Activated naive CD8-positive, alpha-beta T cell treated with anti-CD3 and anti-CD28 coated beads, Interleukin-2, amount 50 U/mL, for 24 hours (primary cell): ENCODE results near the gene PDLIM1.
"Not testable (repeated sequence)": the region's sequence is repeated elsewhere in the genome, so short reads cannot be mapped to it uniquely, and the experiment has no call there.

Experiments
- ATAC-seq: fragments of 150-1000 bp; cut with Tn5 transposase; one replicate; pipeline ENCODE4 v1.10.0; 2021
- DNase-seq: peaks from one replicate; pipeline ENCODE4 v3.0.0; 2021
- H3K27ac Mint-ChIP-seq: one replicate; pipeline ENCODE4 v1.8.0; 2021; ENCODE audit warnings: mild to moderate bottlenecking, mixed read lengths
- H3K27me3 Mint-ChIP-seq: one replicate; pipeline ENCODE4 v1.8.0; 2021; ENCODE audit warnings: mixed read lengths
- H3K36me3 Mint-ChIP-seq: one replicate; pipeline ENCODE4 v1.8.0; 2021; ENCODE audit warnings: low read depth, mixed read lengths
- H3K4me1 Mint-ChIP-seq: one replicate; pipeline ENCODE4 v1.8.0; 2021; ENCODE audit warnings: mixed read lengths
- H3K4me3 Mint-ChIP-seq: one replicate; pipeline ENCODE4 v1.8.0; 2021; ENCODE audit warnings: mild to moderate bottlenecking, moderate library complexity, mixed read lengths
- H3K9me3 Mint-ChIP-seq: one replicate; pipeline ENCODE4 v1.8.0; 2021; ENCODE audit warnings: mixed read lengths

Gene PDLIM1

GRCh38 chr10:95237376-95238170 is 53.2 kb downstream of the PDLIM1 start:
- peaks cover 25% of the 10 kb centered on the region for H3K4me1 Mint-ChIP-seq
- no peak overlapping the region for H3K4me3 Mint-ChIP-seq
- H3K27ac Mint-ChIP-seq: no peak overlapping the region
- no peaks in the 10 kb centered on the region for H3K9me3 Mint-ChIP-seq
- no peak for DNase-seq
- H3K36me3 Mint-ChIP-seq: no peaks in the 10 kb centered on the region
- H3K27me3 Mint-ChIP-seq: peaks cover 5% of the 10 kb centered on the region
- no peak for ATAC-seq

GRCh38 chr10:95236068-95236903 is 54.5 kb downstream of the PDLIM1 start:
- peaks cover 26% of the 10 kb centered on the region for H3K4me1 Mint-ChIP-seq
- H3K36me3 Mint-ChIP-seq: no peaks in the 10 kb centered on the region
- peaks cover 1% of the 10 kb centered on the region for H3K9me3 Mint-ChIP-seq
- H3K4me3 Mint-ChIP-seq: peak overlapping the region; percentile 34
- peak; percentile 13 for DNase-seq
- peak; percentile 88 for ATAC-seq
- peak overlapping the region; percentile 90 for H3K27ac Mint-ChIP-seq
- H3K27me3 Mint-ChIP-seq: peaks cover 5% of the 10 kb centered on the region

- ATAC-seq (no peak), DNase-seq (no peak)
- Mint-ChIP-seq H3K36me3 (peaks cover 3% of the 10 kb centered on the region), H3K27ac (peak overlapping the region; percentile 90), H3K9me3 (peaks cover 4% of the 10 kb centered on the region), H3K4me1 (peaks cover 32% of the 10 kb centered on the region), H3K27me3 (peaks cover 5% of the 10 kb centered on the region), H3K4me3 (no peak overlapping the region)
These were observed 55.1 kb downstream of the PDLIM1 start for GRCh38 chr10:95235676-95236067.

DNA sequence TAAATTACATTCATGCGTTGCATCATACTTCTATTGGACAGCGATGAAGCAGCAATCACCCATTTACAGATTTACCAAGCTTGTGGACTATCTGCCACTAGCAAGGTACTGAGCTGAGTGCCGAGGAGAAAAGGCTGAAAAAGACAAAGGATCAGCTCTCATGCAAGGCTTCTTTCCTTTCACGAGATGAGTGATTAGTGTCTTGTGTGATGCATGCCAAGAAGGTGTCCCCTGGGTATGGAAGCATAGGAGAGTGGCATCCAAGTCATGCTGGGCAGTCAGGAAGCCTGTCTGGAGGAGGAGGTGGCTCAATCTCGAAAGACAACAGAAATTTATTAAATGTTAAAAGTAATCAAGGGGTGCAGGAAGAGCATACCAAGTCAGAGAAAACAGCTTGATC is 55.9 kb downstream of the PDLIM1 start:
- peak overlapping the region; percentile 17 for H3K4me3 Mint-ChIP-seq
- no peak overlapping the region for H3K27ac Mint-ChIP-seq
- ATAC-seq (no peak), DNase-seq (no peak)
- H3K36me3 Mint-ChIP-seq: peaks cover 3% of the 10 kb centered on the region
- peaks cover 5% of the 10 kb centered on the region for H3K27me3 Mint-ChIP-seq
- peaks cover 4% of the 10 kb centered on the region for H3K9me3 Mint-ChIP-seq
- H3K4me1 Mint-ChIP-seq: peaks cover 36% of the 10 kb centered on the region

DNA sequence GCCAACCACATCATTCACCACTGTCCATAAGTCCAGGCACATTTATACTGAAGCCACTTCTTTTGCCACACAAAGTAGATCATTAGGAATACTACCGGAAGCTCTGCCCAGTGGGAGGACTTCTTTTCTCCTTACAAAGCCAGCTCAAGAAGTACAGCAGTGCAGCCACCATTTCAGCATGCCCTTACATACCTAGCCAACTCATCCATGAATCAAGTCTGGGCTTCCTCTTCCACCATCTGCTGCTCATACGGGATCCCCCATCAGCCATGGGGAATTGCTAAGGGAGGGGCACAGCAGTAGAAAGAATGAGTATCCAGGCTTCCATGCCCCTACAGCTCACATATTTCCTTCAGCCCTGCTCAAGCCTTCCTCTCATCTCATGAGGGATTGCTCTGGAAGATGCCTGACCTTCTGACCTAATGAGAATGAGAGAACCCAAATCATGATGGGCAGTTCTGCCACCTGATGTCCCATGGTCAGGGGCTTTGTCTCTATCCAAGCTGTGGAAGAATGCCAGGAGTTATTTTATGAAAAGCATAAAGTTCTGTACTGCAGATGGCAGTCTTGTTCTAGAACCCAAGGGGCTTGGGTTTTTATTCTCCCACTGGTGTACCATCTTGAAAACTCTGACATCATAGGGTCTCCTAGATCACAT is 57.3 kb downstream of the PDLIM1 start:
- DNase-seq (no peak), ATAC-seq (no peak)
- Mint-ChIP-seq H3K4me3 (no peak overlapping the region), H3K27me3 (peaks cover 2% of the 10 kb centered on the region), H3K27ac (no peak overlapping the region), H3K36me3 (peaks cover 3% of the 10 kb centered on the region), H3K4me1 (peaks cover 36% of the 10 kb centered on the region), H3K9me3 (peaks cover 4% of the 10 kb centered on the region)

- ATAC-seq: peak; percentile 48
These were observed 59.9 kb downstream of the PDLIM1 start for GRCh38 chr10:95230677-95231586.

DNA sequence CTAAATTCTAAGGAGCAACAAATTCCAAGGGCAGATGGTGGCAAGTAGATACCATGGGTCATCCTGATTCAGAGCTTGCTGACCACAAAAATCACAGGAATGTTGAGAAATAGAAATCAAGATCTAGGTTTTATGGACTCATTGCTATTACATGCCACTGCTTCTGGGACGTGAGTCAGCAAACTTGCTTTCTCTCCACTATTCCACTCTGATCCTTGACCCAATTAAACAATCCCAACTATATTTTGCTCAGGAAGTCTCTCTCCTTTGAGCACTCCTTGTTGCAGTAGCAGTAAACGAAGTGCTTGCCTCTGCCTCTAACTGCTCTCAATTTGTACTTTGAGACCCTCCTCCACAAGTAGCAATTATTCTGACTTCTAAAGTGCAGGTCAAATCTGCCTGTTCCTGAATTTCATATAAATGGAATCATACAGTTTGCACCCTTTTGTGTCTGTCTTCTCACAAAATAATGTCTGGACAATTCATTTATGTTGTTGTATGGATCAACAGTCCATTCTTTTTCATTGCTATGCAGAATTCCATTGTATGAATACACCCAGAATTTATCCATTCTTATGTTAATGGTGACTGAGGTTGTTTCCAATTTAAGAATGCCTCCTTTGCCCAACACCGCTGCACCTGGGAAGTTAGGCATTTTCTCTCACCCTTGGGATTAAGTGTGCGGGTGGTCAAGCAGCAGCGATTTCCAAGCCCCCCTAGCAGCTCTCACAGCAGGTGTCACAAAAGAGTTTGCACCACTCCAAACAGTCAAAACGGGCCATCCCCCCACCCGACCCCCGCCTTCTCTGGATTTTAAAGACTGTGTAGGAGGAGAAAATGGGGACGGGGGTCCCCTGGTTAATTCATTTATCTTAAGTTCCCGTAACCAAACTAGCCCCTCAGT is 60.8 kb downstream of the PDLIM1 start:
- Mint-ChIP-seq H3K4me3 (peak overlapping the region; percentile 71), H3K36me3 (peaks cover 3% of the 10 kb centered on the region), H3K27me3 (no peaks in the 10 kb centered on the region), H3K27ac (peak overlapping the region; percentile 54), H3K9me3 (peaks cover 4% of the 10 kb centered on the region), H3K4me1 (peaks cover 12% of the 10 kb centered on the region)
- ATAC-seq: no peak
- no peak for DNase-seq

More at GRCh38 chr10:95230677-95231586, 59.9 kb downstream of the PDLIM1 start:
- Mint-ChIP-seq H3K4me1 (peaks cover 21% of the 10 kb centered on the region), H3K27ac (peak overlapping the region; percentile 54), H3K4me3 (peak overlapping the region; percentile 71)
- not testable (repeated sequence) for H3K27me3 Mint-ChIP-seq, H3K9me3 Mint-ChIP-seq, H3K36me3 Mint-ChIP-seq
- DNase-seq: peak; percentile 50

- not testable (repeated sequence) for H3K27ac Mint-ChIP-seq, H3K36me3 Mint-ChIP-seq, DNase-seq, ATAC-seq, H3K9me3 Mint-ChIP-seq, H3K27me3 Mint-ChIP-seq, H3K4me3 Mint-ChIP-seq
- H3K4me1 Mint-ChIP-seq: peaks cover 11% of the 10 kb centered on the region
These were observed 61.7 kb downstream of the PDLIM1 start for GRCh38 chr10:95228934-95229723.

- H3K4me1 Mint-ChIP-seq: no peaks in the 10 kb centered on the region
- H3K36me3 Mint-ChIP-seq: no peaks in the 10 kb centered on the region
- DNase-seq (no peak), ATAC-seq (no peak)
- no peaks in the 10 kb centered on the region for H3K27me3 Mint-ChIP-seq
- no peak overlapping the region for H3K27ac Mint-ChIP-seq
- H3K4me3 Mint-ChIP-seq: no peak overlapping the region
- no peaks in the 10 kb centered on the region for H3K9me3 Mint-ChIP-seq
These were observed 65.7 kb downstream of the PDLIM1 start for GRCh38 chr10:95225136-95225535.

GRCh38 chr10:95221124-95221523 is 69.7 kb downstream of the PDLIM1 start:
- Mint-ChIP-seq H3K36me3 (no peaks in the 10 kb centered on the region), H3K4me3 (no peak overlapping the region)
- DNase-seq: no peak

GRCh38 chr10:95220539-95220938 is 70.3 kb downstream of the PDLIM1 start:
- no peak for ATAC-seq
- Mint-ChIP-seq H3K27me3 (peaks cover 1% of the 10 kb centered on the region), H3K4me3 (no peak overlapping the region), H3K36me3 (no peaks in the 10 kb centered on the region), H3K9me3 (no peaks in the 10 kb centered on the region), H3K4me1 (no peaks in the 10 kb centered on the region), H3K27ac (no peak overlapping the region)
- no peak for DNase-seq

More at GRCh38 chr10:95221124-95221523, 69.7 kb downstream of the PDLIM1 start:
- Mint-ChIP-seq H3K27me3 (peaks cover 1% of the 10 kb centered on the region), H3K4me1 (no peaks in the 10 kb centered on the region), H3K27ac (no peak overlapping the region), H3K9me3 (no peaks in the 10 kb centered on the region)
- ATAC-seq: no peak

- no peak overlapping the region for H3K4me3 Mint-ChIP-seq
These were observed 73.3 kb downstream of the PDLIM1 start for GRCh38 chr10:95217476-95217875.

More at GRCh38 chr10:95217476-95217875, 73.3 kb downstream of the PDLIM1 start:
- H3K27ac Mint-ChIP-seq: no peak overlapping the region
- no peak for ATAC-seq
- DNase-seq: no peak
- no peaks in the 10 kb centered on the region for H3K9me3 Mint-ChIP-seq
- no peaks in the 10 kb centered on the region for H3K4me1 Mint-ChIP-seq
- H3K27me3 Mint-ChIP-seq: peaks cover 1% of the 10 kb centered on the region
- H3K36me3 Mint-ChIP-seq: no peaks in the 10 kb centered on the region
